Measurements from ENCODE around the gene WNT10A.

DNA sequence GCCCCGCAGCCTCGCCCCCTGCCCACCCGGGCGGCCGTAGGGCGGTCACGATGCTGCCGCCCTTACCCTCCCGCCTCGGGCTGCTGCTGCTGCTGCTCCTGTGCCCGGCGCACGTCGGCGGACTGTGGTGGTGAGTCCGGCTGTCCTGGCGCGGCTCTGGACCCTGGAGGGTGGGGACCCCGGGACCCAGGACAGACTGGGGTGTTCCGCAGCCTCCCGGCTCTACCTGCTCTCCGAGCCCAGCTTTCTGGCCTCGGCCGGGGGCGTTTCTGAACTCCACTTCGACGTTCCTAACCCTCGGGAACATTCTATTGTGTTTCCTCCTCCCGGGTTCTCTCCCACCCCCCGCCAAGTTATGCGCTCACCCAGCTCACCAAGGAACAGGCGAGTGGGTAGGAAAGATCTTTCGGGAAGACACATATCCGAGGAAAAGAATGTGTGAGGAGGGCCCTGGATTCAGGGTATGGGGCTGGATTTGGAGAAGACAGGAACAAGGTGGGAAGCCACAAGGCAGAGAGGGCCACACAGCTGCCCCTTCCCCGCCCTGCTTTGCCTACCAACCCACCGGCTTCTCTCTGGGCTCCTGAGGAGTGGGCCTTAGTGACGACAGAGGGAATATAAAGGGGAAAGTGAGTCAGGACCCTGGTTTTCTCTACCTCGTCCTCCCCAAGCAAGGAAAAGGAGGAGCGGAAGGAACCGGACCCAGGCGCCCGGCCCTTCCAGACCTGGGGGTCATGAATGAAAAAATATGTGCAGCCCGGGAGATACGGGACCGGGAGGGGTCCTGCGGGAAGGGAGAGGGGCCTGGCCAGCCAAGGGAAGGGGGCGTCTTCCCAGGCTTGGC is 20.4 kb upstream of the WNT10A start:
- TF ChIP-seq, protein P1, sequence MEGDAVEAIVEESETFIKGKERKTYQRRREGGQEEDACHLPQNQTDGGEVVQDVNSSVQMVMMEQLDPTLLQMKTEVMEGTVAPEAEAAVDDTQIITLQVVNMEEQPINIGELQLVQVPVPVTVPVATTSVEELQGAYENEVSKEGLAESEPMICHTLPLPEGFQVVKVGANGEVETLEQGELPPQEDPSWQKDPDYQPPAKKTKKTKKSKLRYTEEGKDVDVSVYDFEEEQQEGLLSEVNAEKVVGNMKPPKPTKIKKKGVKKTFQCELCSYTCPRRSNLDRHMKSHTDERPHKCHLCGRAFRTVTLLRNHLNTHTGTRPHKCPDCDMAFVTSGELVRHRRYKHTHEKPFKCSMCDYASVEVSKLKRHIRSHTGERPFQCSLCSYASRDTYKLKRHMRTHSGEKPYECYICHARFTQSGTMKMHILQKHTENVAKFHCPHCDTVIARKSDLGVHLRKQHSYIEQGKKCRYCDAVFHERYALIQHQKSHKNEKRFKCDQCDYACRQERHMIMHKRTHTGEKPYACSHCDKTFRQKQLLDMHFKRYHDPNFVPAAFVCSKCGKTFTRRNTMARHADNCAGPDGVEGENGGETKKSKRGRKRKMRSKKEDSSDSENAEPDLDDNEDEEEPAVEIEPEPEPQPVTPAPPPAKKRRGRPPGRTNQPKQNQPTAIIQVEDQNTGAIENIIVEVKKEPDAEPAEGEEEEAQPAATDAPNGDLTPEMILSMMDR (IDR thresholded peaks at IDR 0.05): no peak
- TF ChIP-seq EP300 (IDR thresholded peaks at IDR 0.05): peak in 1 of 2 donors; percentile 21

Data from tibial nerve (tissue), 4 donors.